Measurements from ENCODE around the gene TUBB8B.
"Not testable (repeated sequence)": the region's sequence is repeated elsewhere in the genome, so short reads cannot be mapped to it uniquely, and the experiment has no call there.

The TUBB8B gene

GRCh38 chr18:49176-49665 is at the start of gene TUBB8B:
Gene TUBB8B (minus strand): TSS chr18:49615. CDS start chr18:49557, 58 bp downstream.
- not testable (repeated sequence) for DNase-seq

- DNase-seq = not testable (repeated sequence)
Observed at GRCh38 chr18:97252-97914, 48.0 kb upstream of the TUBB8B start.

- not testable (repeated sequence) for DNase-seq
Observed at GRCh38 chr18:96767-97131, 47.3 kb upstream of the TUBB8B start.

- not testable (repeated sequence) for DNase-seq
Observed at GRCh38 chr18:96101-96766, 46.8 kb upstream of the TUBB8B start.

GRCh38 chr18:95580-95979 is 46.2 kb upstream of the TUBB8B start:
- DNase-seq = not testable (repeated sequence)

- DNase-seq = not testable (repeated sequence)
Observed at GRCh38 chr18:93897-94408, 44.5 kb upstream of the TUBB8B start.

- not testable (repeated sequence) for DNase-seq
Observed at GRCh38 chr18:91561-91960, 42.1 kb upstream of the TUBB8B start.

- DNase-seq = not testable (repeated sequence)
Observed at GRCh38 chr18:90396-91193, 41.2 kb upstream of the TUBB8B start.

- not testable (repeated sequence) for DNase-seq
Observed at GRCh38 chr18:89124-89523, 39.7 kb upstream of the TUBB8B start.

GRCh38 chr18:84801-85200 is 35.4 kb upstream of the TUBB8B start:
- DNase-seq = not testable (repeated sequence)

- not testable (repeated sequence) for DNase-seq
Observed at GRCh38 chr18:82626-83209, 33.3 kb upstream of the TUBB8B start.

GRCh38 chr18:80881-81280 is 31.5 kb upstream of the TUBB8B start:
- DNase-seq = not testable (repeated sequence)

- DNase-seq = not testable (repeated sequence)
Observed at GRCh38 chr18:80202-80601, 30.8 kb upstream of the TUBB8B start.

GRCh38 chr18:75525-76160 is 26.2 kb upstream of the TUBB8B start:
- DNase-seq = not testable (repeated sequence)

- not testable (repeated sequence) for DNase-seq
Observed at GRCh38 chr18:73181-73777, 23.9 kb upstream of the TUBB8B start.

GRCh38 chr18:67701-68100 is 18.3 kb upstream of the TUBB8B start:
- DNase-seq = not testable (repeated sequence)

- DNase-seq = not testable (repeated sequence)
Observed at GRCh38 chr18:64279-64678, 14.9 kb upstream of the TUBB8B start.

- DNase-seq = not testable (repeated sequence)
Observed at GRCh38 chr18:63656-64055, 14.2 kb upstream of the TUBB8B start.

GRCh38 chr18:54388-54787 is 5.0 kb upstream of the TUBB8B start:
- DNase-seq = not testable (repeated sequence)

- not testable (repeated sequence) for DNase-seq
Observed at GRCh38 chr18:48696-49095, 719 bp downstream of the TUBB8B start.

- DNase-seq = not testable (repeated sequence)
Observed at GRCh38 chr18:13177-13576, 36.2 kb downstream of the TUBB8B start.

- DNase-seq = not testable (repeated sequence)
Observed at GRCh38 chr18:12773-13172, 36.6 kb downstream of the TUBB8B start.

Measured in HCEC 1CT (cell line).